GM19397 (cell line): ENCODE data around the gene CCL27.

Experiments
- ATAC-seq: cut with Tn5 transposase; IDR thresholded peaks from one replicate; pipeline ENCODE4 v1.9.1; 2021; ENCODE audit warnings: mild to moderate bottlenecking, moderate library complexity; ENCODE audit not compliant: unreplicated experiment

The CCL27 gene

DNA sequence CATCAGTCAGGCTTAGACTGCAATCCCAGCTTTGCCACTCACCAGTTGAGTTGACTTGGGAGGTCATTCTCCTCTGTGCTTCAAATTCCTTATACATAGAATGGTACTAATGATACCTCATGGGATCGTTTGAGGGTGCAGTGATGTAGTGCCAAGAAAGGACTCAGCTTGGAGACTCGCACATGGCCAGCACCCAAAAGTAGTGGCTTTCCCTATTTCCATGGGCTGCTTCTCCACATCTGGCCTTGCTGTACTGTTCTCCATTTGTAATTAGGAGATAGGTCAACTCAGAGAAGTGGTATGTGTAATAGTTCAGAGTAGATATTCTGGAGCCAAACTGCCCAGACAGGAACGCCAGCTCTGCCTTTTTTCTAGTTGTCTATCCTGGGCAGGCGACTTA, 23.1 kb upstream of the CCL27 start:
- no peak for ATAC-seq

DNA sequence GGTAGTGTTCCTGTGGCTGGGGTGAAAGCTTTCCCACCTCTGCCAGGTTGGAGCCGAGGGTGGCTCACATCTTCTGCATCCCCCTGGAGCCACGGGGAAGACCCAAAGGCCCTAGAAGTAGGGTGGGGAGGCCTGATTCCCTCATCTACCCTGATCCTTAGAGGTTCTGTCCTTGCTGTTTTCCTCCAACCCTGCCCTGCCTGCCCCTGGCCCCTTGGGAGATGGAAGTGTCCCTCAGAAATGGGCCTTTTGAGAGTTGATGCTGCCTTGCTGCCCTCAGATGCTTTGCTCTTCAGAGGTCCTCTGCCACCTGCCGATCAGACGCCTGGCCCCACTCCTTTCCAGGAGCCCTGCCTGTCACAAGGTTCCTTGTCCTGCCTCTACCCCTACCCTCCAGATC, 22.4 kb upstream of the CCL27 start:
- no peak for ATAC-seq

DNA sequence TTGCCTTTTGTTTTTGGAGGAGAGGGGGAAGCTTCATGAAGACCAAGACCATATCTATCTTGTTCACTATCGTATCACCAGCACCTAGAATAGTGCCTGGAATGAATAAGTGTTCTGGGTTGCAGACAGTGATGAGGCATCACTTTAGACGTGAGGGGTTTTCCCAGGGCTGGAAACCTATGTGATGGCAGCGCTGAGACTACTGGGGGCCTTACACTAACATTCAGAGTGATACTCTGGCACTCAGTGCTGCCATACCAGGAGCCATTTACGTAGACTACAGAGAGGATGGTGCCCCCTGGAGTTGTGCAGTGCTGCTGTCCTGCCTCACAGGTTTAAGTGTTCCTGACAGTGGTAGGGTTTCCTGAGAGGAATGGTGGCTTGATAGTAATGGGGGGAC, 21.7 kb upstream of the CCL27 start:
- ATAC-seq, result no peak

DNA sequence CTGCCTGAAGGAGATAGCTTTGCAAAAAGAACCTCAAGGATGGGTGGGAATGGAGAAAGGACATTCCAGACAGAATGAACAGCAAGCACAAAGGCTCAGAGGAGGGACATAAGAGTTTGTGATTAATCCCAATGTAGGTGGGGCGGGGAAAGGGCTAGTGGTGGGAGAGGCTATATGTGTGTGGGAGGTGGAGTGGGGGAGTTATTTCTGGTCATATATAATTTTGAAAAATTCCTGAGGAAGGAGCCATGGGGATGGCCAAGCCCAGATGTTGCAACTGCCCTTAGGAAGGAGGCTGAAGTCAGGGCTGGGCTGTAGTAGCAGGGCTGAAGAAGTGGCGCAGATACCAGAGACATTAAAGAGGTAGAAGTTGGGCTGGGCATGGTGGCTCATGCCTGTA, 13.4 kb upstream of the CCL27 start:
- no peak for ATAC-seq

DNA sequence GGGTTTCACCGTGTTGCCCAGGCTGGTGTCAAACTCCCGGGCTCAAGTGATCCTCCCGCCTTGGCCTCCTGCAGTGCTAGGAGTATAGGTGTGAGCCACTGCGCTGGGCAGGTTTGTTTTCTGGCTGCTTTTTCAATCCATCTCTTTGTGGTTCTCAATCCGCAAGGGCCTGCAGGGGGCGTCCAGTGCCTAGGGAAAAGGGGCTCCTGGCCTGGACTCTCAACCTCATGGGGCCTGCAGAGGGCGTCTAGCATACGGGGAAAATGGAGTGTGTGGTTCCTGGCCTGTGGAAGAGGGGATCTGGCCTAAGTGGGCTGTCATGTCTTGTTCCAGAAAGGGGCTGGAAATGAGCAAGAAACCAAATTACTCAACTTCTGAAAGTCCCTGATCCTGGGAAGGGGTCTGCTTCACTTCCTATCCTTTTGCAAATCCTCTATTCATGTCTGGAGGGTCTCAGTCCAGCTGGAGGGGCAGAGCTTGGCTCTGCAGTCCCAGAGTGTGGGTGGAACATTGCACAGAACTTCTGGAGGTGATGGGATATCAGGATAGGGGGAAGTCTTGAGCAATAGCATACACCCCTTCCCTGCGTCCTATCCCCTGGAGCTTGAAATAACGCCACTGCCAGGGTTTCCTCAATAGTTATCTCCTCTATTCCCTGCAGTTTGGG, 12.7 kb upstream of the CCL27 start:
- no peak for ATAC-seq

DNA sequence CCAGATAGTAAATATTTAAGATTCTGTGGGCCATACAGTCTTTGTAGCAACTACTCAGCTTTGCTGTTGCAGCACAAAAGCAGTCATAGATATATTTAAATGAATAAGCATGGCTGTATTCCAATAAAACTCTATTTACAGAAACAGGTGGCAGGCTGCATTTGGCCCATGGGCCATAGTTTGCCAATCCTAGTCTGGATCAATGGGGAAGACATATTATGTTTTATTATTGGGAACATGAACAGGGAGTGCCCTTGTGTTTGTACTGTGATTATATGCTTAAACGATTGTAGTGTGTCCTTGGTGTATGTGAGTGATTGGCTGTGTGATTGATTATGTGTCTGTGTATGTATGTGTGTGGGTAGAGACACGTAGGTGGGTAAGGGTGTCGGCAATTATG, 12.0 kb upstream of the CCL27 start:
- no peak for ATAC-seq

DNA sequence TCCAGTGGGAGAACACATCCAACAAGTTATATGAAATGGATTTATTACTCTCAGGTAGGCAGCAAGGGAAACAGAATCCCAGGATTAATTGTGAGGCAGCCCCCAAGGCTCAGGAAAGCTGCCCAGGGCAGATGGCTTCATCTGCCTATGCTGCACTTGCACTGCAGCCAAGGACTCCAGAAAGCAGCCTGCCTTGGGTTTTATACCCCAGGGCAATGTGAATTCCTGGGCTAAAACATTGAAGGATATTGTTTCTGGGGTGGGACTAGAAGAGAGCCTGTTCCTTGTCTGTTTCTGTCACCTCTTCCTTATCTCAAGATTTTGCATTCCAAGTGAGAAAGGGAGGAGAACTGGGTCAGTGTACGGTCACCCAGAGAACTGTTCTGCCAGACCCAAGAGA, 8.8 kb upstream of the CCL27 start:
- ATAC-seq, result no peak

DNA sequence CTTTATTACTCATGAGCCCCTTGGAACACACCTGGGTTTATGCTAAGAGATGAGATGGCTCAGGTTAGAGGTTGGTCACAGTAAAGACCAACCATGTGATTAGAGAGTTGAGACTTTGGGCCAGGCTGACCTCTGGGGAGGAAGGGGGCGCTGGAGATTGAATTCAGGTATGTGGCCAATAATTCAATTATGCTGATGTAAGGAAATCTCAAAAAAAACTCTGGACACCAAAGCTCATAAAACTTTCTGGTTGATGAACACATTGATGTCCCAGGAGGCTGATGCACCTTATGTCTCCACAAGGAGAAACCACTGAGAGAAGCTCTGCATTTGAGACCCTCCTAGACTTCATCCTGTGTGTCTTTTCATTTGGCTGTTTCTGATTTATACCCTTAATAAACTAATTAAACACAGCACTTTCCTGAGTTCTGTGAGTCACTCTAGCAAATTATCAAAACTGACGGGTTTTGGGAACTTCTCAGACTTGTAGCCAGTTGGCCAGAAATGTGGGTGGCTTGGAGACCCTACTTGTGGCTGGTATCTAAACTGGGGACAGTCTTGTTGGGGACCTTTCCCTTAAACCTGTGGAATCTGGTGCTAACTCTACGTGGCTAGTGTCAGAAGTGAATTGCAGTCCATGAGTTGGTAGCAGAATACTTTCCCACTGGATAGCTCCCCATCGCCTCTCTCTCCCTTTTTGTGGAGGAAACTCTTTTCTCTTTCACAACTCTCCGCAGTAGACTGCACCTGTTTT, 7.5 kb upstream of the CCL27 start:
- ATAC-seq, result no peak

DNA sequence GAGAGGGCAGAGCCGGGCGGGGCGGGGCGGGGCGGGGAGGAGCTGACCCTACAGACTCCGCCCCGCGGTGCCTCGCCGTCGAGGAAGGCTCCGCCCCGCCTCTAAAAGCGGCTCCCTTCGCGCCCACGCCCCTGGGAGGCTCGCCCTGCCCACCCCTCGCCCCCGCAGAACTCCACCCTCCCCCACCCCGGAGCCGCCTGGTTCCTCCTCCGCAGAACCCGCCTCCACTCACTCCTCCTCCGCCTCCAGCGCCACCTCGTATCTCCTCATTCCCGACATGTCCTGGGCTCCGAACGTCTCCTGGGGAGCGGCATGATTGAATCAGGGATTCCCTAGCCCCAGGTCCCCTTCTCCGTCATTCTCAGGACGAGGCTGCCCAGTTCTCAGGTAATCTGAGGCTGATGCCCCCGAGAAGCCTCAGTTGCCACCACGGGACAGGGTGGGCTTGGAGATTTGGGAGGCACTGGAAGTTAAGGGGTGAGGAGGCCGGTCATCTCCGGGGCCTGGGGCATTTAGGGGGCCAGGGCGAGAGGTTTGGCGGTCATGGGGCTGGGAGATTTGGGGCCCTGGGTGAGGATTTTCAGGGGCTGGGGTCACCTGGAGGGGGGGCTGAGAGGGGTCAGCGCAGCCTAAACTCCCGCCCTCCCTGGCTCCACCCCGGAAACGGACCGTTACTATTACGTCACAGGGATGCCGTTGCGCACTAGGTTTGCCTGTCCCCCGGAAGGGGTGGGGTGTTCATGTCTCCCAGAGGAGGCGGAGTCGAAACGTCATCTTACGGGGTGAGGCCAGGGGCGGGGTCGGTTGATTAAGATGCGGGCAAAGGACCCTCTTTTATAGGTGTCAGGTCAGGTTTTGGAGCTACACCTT, 3.2 kb upstream of the CCL27 start:
- ATAC-seq, result peak; percentile 63

DNA sequence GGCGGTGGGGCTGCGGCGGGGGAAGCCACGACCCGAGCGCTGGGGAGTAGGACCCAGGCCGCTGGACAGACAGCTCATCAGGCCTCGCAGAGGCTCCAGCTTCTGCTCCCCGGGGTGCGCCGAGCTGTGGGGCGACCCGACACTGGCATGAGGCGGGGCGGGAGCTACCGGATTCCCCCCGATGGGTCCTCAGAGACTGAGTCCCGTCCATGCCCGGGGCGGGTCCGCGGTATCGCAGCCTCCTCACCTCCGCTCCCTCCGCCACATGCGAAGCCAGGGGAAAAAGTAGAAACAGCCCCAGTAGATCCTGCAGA, 2.6 kb upstream of the CCL27 start:
- peak; percentile 27 for ATAC-seq

DNA sequence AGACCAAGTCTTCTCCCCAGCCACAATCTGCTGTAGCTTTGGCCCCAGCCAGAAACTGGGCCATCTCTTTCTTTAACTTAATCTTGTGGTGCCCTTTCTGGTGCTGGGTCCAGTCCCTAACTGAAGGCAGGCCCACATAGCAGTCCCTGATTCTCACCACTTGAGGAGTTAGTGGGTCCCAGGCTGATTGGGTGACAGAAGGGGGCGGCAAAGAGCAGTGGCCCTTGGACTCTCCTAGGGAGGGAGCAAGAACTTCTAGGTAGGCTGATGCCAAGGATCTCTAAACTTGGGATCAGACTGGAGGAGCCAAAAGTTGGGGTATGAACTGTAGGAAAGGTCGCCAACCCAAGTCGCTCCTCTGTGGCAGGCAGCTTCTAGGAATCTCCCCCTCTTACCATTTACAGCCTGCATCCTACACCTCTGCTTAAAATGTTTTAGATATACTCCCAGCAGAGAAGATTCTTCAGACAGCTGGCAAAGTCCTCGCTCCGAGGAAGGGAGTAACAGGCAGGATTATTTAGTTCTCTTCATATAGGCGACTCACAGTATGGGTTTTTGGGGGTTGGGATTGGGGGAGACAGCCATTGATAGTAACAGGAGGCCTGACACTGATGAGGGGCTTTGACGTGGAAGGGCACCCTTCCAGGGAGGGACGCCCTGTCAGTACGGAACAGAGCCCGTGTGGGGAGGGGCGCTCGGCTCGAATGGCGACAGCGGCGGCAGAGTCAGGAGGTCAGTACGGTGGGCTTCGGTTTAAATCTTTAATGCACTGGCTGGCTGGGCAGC, 2.0 kb upstream of the CCL27 start:
- ATAC-seq, result no peak

DNA sequence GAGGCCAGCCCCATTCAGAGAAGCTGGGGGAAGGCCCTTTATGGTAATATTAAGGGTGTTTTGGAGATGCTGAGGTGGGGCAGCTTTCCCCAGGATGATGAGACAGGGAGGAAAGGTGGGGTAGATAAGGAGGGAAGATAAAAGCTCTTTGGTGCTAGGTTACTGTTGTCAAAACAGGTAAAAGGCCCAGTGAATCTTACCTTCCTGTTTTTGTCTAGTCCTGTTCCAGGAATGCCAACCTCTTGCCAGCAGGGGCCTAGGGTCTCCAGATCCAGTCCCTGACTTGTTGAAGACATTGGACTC, 797 bp upstream of the CCL27 start:
- no peak for ATAC-seq

DNA sequence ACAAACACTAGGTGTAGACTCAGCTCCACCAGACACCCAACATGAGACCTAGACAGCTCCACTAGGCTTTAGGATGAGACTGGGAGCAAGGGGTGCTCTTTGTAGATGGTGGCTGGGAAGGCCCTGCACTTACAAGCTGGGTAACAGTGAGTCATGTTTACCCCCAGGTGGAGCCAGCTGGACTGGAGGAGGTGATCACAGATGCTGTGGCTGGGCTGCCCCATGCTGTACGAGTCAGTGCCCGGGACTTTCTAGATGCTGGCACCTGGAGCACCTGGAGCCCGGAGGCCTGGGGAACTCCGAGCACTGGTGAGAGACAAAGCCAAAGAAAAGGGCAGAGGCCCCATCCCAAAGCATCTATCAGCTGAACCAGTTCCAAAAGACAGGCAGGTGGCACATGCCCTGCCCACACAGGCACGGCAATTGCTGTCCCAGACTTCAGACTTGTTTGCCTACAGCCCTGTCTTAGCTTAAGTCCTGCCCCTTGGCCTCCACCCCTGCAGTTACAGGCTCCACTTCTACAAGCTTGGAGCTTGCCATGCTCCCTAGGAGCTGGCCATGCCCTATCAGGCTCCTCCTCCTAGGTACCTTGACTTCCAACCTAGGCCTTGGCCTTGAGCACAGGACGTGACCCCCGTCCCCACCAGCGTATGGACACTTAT, 2.7 kb downstream of the CCL27 start:
- no peak for ATAC-seq

DNA sequence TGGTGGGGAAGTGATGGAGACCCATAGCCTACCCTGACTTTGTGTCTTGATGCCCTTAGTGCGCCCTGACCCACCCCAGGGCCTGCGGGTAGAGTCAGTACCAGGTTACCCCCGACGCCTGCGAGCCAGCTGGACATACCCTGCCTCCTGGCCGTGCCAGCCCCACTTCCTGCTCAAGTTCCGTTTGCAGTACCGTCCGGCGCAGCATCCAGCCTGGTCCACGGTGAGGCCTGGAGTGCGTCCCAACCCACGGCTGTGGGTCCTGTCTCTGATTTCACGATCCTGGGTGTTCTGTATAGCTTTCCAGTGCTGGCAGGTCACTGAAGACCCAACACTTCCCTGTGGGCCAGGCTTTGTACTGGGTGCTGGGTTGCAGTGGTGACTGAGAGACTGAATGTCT, 4.0 kb downstream of the CCL27 start:
- no peak for ATAC-seq

DNA sequence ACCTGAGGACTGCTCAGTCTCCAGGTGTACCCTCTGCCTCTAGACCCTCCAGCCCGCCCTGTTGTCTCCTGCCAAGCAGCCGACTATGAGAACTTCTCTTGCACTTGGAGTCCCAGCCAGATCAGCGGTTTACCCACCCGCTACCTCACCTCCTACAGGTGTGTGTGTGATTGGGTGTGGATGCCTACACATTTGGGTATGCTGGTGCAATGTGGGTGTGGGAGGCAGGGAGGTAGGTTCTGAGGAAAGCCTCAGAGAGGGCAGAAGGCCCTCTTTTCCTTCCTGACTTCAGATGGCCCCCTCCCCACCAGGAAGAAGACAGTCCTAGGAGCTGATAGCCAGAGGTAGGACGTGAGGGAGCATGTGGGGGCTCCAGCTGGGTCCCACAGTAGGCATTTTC, 5.5 kb downstream of the CCL27 start:
- ATAC-seq, result no peak

DNA sequence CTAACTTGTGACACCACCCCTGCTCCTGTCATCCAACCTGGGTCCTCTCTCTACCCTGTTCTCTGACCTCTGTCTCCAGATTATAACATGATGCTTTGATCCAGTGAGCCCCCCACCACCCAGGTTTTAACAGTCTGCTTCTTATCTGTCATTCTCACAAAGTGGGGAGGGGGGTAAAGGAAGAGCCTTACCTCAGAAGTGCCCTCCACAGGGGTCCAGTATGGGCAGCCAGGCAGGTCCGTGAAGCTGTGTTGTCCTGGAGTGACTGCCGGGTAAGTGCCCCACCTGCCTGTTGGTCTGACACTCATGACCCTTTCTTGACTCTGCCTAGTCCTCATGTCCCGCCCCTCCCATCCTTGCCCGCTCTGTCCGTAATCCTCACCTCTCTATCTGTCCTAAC, 7.1 kb downstream of the CCL27 start:
- no peak for ATAC-seq

DNA sequence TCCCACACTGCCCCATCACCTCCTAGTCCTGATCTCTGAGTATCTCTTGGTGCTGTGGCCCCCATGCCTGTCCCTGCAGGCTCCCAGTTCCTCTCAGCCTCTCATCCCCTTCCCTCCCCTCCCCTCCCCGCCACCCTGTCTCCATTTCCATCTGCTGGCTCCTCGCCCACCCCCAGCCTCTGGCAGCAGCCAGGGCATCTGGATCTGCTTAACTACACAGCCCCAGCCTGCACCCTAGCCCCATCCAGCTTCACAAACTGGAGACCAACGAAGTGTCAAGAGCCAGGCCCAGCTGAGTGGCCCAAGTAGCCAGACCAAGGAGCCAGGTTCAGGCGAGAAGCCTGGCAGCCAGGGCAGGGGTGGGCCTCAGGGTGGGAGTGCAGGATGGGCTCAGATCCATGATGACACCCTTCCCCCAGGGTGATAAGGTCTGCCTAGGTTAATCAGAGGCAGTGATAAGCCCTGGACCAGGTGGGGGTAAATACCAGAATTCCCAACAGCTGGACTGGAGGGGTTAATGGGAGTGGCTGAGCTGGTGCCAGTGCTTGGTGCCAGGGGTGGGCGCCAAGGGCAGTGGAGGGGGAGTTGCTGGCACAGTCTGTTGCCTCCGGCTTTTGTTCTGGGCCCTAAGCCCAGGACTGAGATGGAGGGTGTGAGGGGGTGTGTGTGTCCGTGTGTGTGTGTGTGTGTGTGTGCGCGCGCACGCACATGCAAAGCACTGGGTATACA, 8.0 kb downstream of the CCL27 start:
- ATAC-seq, result no peak

DNA sequence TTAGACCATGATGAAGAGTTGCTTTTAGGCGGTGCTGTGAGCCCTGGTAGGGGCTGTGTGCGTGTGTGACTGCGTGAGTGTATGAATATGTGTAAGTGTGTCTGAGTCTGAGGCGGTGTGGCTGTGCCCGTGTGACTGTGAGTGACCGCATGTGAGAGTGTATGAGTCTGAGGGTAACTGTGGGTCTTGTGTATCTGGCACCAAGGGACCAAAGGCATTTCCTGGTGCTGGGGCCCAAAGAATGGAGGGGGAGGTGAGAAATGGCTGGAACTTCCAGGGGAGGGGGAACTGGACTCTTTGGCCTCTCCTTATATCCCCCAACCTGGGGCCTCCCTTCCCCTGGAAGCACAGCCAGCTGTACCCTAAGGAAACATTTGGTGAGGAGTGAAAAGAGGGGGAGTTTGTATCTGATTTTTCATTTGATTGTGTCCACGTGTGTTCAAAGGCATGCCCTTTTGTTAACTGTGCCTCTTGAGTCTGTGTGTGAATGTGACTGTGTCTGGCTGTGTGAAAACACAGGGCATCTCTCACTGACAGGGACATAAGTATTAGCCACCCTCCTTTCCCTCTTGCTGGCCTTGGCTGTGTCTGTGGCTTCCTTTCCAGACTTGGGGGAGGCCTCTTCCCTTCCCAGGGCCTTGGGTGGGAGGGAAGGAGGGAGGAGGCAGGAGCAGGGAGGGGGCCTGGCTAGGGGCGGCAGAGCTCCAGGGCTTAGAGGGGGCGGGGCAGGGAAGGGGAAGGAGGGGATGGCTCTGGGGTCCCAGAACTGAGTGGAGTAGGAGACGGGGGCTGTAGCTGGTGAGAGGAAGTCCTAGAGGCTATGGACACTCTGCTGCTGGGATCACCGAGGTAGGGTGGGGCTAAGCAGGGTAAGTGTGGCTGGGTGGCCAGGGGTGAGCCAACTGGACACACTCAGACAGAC, 9.0 kb downstream of the CCL27 start:
- ATAC-seq, result no peak

DNA sequence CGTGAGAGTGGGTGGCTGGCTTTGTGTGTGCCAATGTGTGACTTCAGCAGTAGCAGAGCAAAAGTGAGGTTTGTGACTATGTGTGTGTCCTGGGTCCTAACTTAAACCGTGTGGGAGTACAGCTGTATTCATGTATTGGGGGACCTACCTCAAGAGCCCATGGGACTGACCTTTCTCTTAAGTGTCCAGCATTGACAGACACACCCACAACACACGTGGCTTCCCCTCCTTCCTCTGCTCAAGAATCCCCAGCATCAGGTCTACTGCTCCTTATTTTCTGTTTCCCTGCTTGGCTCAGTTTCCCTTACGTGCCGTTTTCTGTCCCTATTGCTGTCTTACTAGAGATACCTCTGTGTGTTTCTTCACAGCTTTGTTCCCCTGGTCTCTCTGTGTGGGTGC, 9.9 kb downstream of the CCL27 start:
- ATAC-seq, result no peak
